Stimulated activated memory B cell treated with anti-CD40 and anti-IgM and Interleukin-4, amounts not matched to agents 10 μg/mL and 1 μg/mL and 100 μg/mL, for 72 hours (primary cell): ENCODE results near the gene NBDY.

ENCODE experiments used
- ATAC-seq: fragments of 150-1000 bp; cut with Tn5 transposase; 2 replicates; pipeline ENCODE4 v1.10.0; 2021
- H3K27ac Mint-ChIP-seq: one replicate; pipeline ENCODE4 v1.8.0; 2022; ENCODE audit warnings: mild to moderate bottlenecking, mixed read lengths
- H3K27me3 Mint-ChIP-seq: one replicate; pipeline ENCODE4 v1.8.0; 2022; ENCODE audit warnings: mixed read lengths
- H3K36me3 Mint-ChIP-seq: one replicate; pipeline ENCODE4 v1.8.0; 2022; ENCODE audit warnings: mixed read lengths
- H3K4me1 Mint-ChIP-seq: one replicate; pipeline ENCODE4 v1.8.0; 2022; ENCODE audit warnings: mixed read lengths
- H3K4me3 Mint-ChIP-seq: one replicate; pipeline ENCODE4 v1.8.0; 2022; ENCODE audit warnings: mild to moderate bottlenecking, moderate library complexity, mixed read lengths
- H3K9me3 Mint-ChIP-seq: one replicate; pipeline ENCODE4 v1.8.0; 2022; ENCODE audit warnings: mixed read lengths

Gene NBDY

DNA sequence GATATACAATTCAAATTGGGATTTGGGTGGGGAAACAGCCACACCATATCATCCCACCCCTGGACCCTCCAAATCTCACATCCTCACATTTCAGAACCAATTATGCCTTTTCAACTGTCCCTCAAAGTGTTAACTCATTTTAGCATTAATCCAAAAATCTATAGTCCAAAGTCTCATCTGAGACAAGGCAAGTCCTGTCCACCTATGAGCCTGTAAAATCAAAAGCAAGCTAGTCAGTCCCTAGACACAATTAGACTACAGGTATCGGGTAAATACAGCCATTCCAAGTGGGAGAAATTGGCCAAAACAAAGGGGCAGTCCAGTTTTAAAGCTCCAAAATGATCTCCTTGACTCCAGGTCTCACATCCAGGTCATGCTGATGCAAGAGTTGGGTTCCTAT, 128.0 kb downstream of the NBDY start:
- no peak overlapping the region for H3K27ac Mint-ChIP-seq

DNA sequence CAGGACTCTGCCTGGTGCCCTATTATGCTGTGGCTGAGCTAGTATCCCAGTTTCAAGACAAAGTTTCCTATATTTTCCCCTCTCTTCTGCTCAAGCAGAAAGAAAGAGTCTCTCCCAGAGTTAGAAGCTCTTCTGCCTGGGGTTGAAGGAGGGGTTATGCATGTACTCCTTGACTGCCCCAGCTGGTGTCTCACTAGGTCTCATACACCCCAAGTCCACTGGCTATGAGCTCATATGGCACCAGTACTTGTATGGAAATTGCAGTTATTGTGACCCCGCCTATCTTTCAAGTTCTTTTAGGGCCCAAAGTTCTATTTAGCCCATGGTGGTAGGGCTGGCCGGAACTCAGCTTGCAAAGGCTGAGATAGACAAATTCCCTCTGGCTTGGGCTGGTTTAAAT, 131.8 kb downstream of the NBDY start:
- Mint-ChIP-seq H3K36me3 (no peaks in the 10 kb centered on the region), H3K27ac (no peak overlapping the region), H3K9me3 (no peaks in the 10 kb centered on the region), H3K4me1 (no peaks in the 10 kb centered on the region), H3K27me3 (no peaks in the 10 kb centered on the region), H3K4me3 (no peak overlapping the region)
- ATAC-seq: no peak

More for the DNA sequence above, 128.0 kb downstream of the NBDY start:
- Mint-ChIP-seq H3K9me3 (no peaks in the 10 kb centered on the region), H3K4me3 (no peak overlapping the region), H3K4me1 (no peaks in the 10 kb centered on the region), H3K36me3 (no peaks in the 10 kb centered on the region), H3K27me3 (no peaks in the 10 kb centered on the region)
- no peak for ATAC-seq
